Ishikawa (cell line): ENCODE measurements around the gene COL25A1.

ENCODE experiments used
- CEBPB ChIP-seq: IDR thresholded peaks from 2 replicates; pipeline ENCODE4 v1.6.1; 2012
- CREB1 ChIP-seq: IDR thresholded peaks from 2 replicates; pipeline ENCODE4 v1.6.1; 2012; ENCODE audit warnings: low read depth
- EGR1 ChIP-seq: IDR thresholded peaks from 2 replicates; pipeline ENCODE4 v1.6.1; 2012
- EP300 ChIP-seq: IDR thresholded peaks from 2 replicates; pipeline ENCODE4 v1.6.1; 2012; ENCODE audit warnings: borderline replicate concordance
- FOXM1 ChIP-seq: IDR thresholded peaks from 2 replicates; pipeline ENCODE4 v1.6.1; 2012; ENCODE audit warnings: low read depth, borderline replicate concordance
- MAX ChIP-seq: IDR thresholded peaks from 2 replicates; pipeline ENCODE4 v1.6.1; 2012
- NFIC ChIP-seq: IDR thresholded peaks from 2 replicates; pipeline ENCODE4 v1.6.1; 2012
- RAD21 ChIP-seq: IDR thresholded peaks from 2 replicates; pipeline ENCODE4 v1.6.1; 2012; ENCODE audit warnings: low read depth
- REST ChIP-seq: IDR thresholded peaks from 2 replicates; pipeline ENCODE4 v1.6.1; 2012; ENCODE audit warnings: low read depth, mild to moderate bottlenecking
- TAF1 ChIP-seq: IDR thresholded peaks from 2 replicates; pipeline ENCODE4 v1.6.1; 2012; ENCODE audit warnings: low read depth, mild to moderate bottlenecking
- TCF12 ChIP-seq: IDR thresholded peaks from 2 replicates; pipeline ENCODE4 v1.6.1; 2012; ENCODE audit warnings: low read depth
- TEAD4 ChIP-seq: IDR thresholded peaks from 2 replicates; pipeline ENCODE4 v1.6.1; 2012
- USF1 ChIP-seq: IDR thresholded peaks from 2 replicates; pipeline ENCODE4 v1.6.1; 2012
- YY1 ChIP-seq: IDR thresholded peaks from 2 replicates; pipeline ENCODE4 v1.6.1; 2012; ENCODE audit warnings: low read depth
- ZBTB7A ChIP-seq: IDR thresholded peaks from 2 replicates; pipeline ENCODE4 v1.6.1; 2012; ENCODE audit warnings: low read depth

COL25A1 gene

GRCh38 chr4:108849611-108850168 is 452.8 kb downstream of the COL25A1 start:
- TF ChIP-seq ZBTB7A = no peak
- no peak for TF ChIP-seq CREB1
- TF ChIP-seq NFIC = no peak
- TF ChIP-seq YY1 = no peak
- no peak for TF ChIP-seq EP300
- no peak for TF ChIP-seq CEBPB
- no peak for TF ChIP-seq TCF12
- no peak for TF ChIP-seq MAX
- TF ChIP-seq TEAD4 = no peak
- no peak for TF ChIP-seq REST
- no peak for TF ChIP-seq FOXM1
- no peak for TF ChIP-seq EGR1
- TF ChIP-seq TAF1 = no peak
- no peak for TF ChIP-seq USF1
- TF ChIP-seq RAD21 = no peak

- no peak for TF ChIP-seq USF1
- no peak for TF ChIP-seq TEAD4
- TF ChIP-seq NFIC = no peak
- no peak for TF ChIP-seq TAF1
- no peak for TF ChIP-seq CREB1
- TF ChIP-seq REST = no peak
- no peak for TF ChIP-seq ZBTB7A
- no peak for TF ChIP-seq EP300
- TF ChIP-seq YY1 = no peak
- TF ChIP-seq RAD21 = no peak
- TF ChIP-seq TCF12 = no peak
- TF ChIP-seq CEBPB = no peak
- no peak for TF ChIP-seq MAX
- TF ChIP-seq EGR1 = no peak
Observed at GRCh38 chr4:108846568-108846967, 455.9 kb downstream of the COL25A1 start.

GRCh38 chr4:108840426-108840975 is 462.0 kb downstream of the COL25A1 start:
- TF ChIP-seq MAX (no peak), CREB1 (no peak), ZBTB7A (no peak), EP300 (no peak)

GRCh38 chr4:108839333-108839732 is 463.1 kb downstream of the COL25A1 start:
- TF ChIP-seq TAF1 = no peak
- no peak for TF ChIP-seq CREB1
- TF ChIP-seq TCF12 = no peak
- no peak for TF ChIP-seq CEBPB
- TF ChIP-seq FOXM1 = no peak
- TF ChIP-seq USF1 = no peak
- no peak for TF ChIP-seq RAD21
- no peak for TF ChIP-seq REST
- no peak for TF ChIP-seq NFIC
- TF ChIP-seq ZBTB7A = no peak
- no peak for TF ChIP-seq EGR1
- no peak for TF ChIP-seq YY1
- TF ChIP-seq MAX = no peak
- no peak for TF ChIP-seq TEAD4
